ENCODE measurements around the gene APBB2. TPM values are rescaled to one million over a fixed set of nuclear protein-coding genes. Genes with fewer than 3 reads are reported as not detected.
A peak's percentile ranks its signal among the peaks of the same experiment; 100 is the strongest.

The APBB2 gene
- total RNA-seq, 4 donors from 2014 or later = 32.4 to 133 (median 92.1) TPM

DNA sequence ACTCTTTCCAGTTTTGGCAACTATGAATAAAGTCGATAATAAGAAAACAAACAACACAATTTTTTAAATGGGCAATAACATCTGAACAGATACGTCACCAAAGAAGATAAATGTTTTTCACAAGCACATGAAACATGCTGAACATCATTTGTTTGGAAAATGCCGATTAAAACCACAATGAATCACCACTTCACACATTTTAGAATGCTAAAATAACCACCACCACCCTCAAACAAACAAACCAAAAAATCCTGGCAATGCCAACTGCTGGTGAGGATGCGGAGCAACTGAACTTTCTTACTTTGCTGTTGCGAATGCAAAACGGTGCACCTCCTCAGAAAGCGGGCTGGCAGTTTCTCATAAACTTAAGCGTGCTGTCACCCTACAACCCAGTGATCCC, 348.6 kb downstream of the APBB2 start:
- H3K9me3 ChIP-seq = no peaks in the 10 kb centered on the region
- no peak overlapping the region for H3K4me3 ChIP-seq
- no peak overlapping the region for H3K27ac ChIP-seq
- H3K36me3 ChIP-seq = no peaks in the 10 kb centered on the region
- no peaks in the 10 kb centered on the region for H3K4me1 ChIP-seq
- TF ChIP-seq, protein P1, sequence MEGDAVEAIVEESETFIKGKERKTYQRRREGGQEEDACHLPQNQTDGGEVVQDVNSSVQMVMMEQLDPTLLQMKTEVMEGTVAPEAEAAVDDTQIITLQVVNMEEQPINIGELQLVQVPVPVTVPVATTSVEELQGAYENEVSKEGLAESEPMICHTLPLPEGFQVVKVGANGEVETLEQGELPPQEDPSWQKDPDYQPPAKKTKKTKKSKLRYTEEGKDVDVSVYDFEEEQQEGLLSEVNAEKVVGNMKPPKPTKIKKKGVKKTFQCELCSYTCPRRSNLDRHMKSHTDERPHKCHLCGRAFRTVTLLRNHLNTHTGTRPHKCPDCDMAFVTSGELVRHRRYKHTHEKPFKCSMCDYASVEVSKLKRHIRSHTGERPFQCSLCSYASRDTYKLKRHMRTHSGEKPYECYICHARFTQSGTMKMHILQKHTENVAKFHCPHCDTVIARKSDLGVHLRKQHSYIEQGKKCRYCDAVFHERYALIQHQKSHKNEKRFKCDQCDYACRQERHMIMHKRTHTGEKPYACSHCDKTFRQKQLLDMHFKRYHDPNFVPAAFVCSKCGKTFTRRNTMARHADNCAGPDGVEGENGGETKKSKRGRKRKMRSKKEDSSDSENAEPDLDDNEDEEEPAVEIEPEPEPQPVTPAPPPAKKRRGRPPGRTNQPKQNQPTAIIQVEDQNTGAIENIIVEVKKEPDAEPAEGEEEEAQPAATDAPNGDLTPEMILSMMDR (IDR thresholded peaks at IDR 0.05) = no peak
- TF ChIP-seq POLR2A (IDR thresholded peaks at IDR 0.05) = no peak
- H3K27me3 ChIP-seq = no peaks in the 10 kb centered on the region
- intact Hi-C loops (cut with DNase I; ENCODE audit: low total_unique reads) = no loop called here
- no peak for DNase-seq

DNA sequence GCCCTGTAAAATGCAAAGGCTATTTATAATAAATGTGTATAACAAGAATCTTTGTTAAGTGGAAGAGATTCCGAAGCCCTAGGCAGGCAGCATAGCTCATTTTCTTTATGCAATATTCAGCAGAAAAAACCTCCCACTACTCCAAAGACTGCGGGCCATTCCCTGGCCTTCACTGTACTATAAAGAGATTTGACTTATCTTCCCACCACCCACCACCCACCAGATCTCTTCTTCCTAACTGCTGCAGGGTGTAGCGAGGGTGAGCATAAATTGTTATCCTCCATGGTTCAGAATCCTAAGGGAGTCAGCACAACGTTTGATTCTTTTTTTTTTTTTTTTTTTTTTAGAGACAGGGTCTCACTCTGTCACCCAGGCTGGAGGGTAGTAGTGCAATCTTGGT, 349.8 kb downstream of the APBB2 start:
- no peaks in the 10 kb centered on the region for H3K9me3 ChIP-seq
- no peaks in the 10 kb centered on the region for H3K4me1 ChIP-seq
- no peak overlapping the region for H3K27ac ChIP-seq
- DNase-seq = no peak
- H3K36me3 ChIP-seq = no peaks in the 10 kb centered on the region
- intact Hi-C loops (cut with DNase I; ENCODE audit: low total_unique reads) = no loop called here
- no peak for TF ChIP-seq POLR2A (IDR thresholded peaks at IDR 0.05)
- TF ChIP-seq, protein P1 (IDR thresholded peaks at IDR 0.05) = no peak
- H3K4me3 ChIP-seq = no peak overlapping the region
- no peaks in the 10 kb centered on the region for H3K27me3 ChIP-seq

DNA sequence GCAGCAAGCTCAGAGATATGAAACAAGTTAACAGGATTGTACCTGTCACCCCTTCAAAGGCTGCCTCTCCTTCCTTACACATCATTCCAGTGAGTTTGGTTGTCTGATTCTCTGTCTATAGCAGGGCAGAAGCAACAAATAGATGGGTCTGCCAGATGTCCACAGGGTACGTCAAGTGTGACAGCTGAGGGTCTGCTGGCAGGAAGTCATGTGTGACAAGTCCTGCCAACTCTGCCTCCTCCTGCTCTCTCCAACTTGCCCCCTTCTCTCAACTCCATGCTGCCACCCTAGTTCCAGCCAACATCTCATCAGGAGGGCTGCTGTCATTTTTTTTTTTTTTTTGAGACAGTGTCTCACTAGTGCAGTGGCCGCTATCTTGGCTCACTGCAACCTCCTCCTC, 355.4 kb downstream of the APBB2 start:
- TF ChIP-seq, protein P1 (IDR thresholded peaks at IDR 0.05) = no peak
- TF ChIP-seq POLR2A (IDR thresholded peaks at IDR 0.05) = no peak
- no peak for DNase-seq

DNA sequence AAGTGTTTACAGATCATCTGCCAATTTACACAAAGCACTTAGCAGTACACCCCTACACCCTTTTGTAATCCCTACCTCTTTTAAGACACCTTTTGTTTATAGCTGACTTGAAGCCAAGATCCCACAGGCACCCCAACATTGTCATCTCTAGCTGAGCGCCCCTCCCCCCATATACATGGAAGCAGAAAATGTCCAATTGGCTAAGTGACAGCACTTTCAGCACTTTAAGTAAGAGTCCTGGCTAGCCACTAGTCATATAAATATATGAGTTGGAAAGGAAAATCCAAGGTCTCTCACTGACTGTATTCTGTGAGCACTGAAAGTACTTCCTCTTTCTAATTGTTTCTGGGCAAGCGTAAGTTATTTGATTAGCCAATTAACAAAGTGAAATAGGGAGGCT, 356.4 kb downstream of the APBB2 start:
- TF ChIP-seq, protein P1 (IDR thresholded peaks at IDR 0.05) = no peak
- TF ChIP-seq POLR2A (IDR thresholded peaks at IDR 0.05) = no peak
- H3K4me1 ChIP-seq = no peaks in the 10 kb centered on the region
- H3K27me3 ChIP-seq = no peaks in the 10 kb centered on the region
- H3K9me3 ChIP-seq = no peaks in the 10 kb centered on the region
- no peak overlapping the region for H3K27ac ChIP-seq
- intact Hi-C loops (cut with DNase I; ENCODE audit: low total_unique reads) = no loop called here
- no peak overlapping the region for H3K4me3 ChIP-seq
- H3K36me3 ChIP-seq = no peaks in the 10 kb centered on the region
- DNase-seq = no peak

More for the DNA sequence above, 355.4 kb downstream of the APBB2 start:
- Histone ChIP-seq H3K27me3 (no peaks in the 10 kb centered on the region), H3K9me3 (no peaks in the 10 kb centered on the region), H3K4me3 (no peak overlapping the region), H3K4me1 (no peaks in the 10 kb centered on the region), H3K36me3 (no peaks in the 10 kb centered on the region), H3K27ac (no peak overlapping the region)
- intact Hi-C loops (cut with DNase I; ENCODE audit: low total_unique reads) = no loop called here

DNA sequence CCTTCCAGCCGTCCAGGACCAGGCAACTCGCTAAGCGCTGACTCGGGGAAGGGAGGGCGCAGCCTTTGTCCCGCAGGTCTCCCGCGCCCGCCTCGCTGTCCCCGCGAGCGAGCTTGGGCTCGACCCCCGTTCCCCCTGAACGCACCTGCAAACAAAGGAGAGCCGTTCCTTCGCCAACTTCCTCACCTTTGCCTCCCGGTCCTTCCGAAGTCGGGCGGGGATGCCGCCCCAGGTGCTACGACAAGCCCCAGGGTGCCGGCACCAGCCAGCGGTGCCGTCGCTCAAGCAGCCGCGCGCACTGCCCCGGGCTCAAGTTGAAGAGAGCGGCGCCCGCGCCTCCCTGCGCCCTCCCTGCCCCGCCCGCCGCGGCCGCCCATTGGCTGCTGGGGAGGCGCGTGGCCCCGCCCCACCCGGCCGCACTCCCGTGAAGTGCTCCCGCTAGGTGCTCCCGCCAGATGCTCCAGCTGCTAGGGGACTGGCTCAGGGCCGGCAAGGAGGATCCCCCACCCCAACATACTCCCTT, 357.4 kb downstream of the APBB2 start:
- Histone ChIP-seq H3K4me1 (no peaks in the 10 kb centered on the region), H3K27me3 (no peaks in the 10 kb centered on the region), H3K4me3 (peak overlapping the region in 1 of 2 donors; percentile 22), H3K9me3 (no peaks in the 10 kb centered on the region), H3K27ac (no peak overlapping the region), H3K36me3 (no peaks in the 10 kb centered on the region)
- TF ChIP-seq, protein P1 (IDR thresholded peaks at IDR 0.05) = no peak
- no peak for TF ChIP-seq POLR2A (IDR thresholded peaks at IDR 0.05)
- DNase-seq = peak; percentile 20 to 58
- intact Hi-C loops (cut with DNase I; ENCODE audit: low total_unique reads) = no loop called here
